ENCODE results near the gene WDPCP. TPM values are rescaled to one million over a fixed set of nuclear protein-coding genes. Genes with fewer than 3 reads are reported as not detected.

Gene WDPCP
- total RNA-seq, 2 experiments from 2014 or later: 14.8 to 29.3 TPM

- Histone ChIP-seq H3K79me2 (ENCODE audit: insufficient read depth, low read depth, low read length) (no peaks in the 10 kb centered on the region), H3K4me3 (ENCODE audit: low read depth, low read length, poor library complexity, severe bottlenecking) (no peak overlapping the region), H3K9me2 (ENCODE audit: insufficient read depth, low read length) (no peaks in the 10 kb centered on the region), H3K27ac (ENCODE audit: low read depth, low read length, poor library complexity, severe bottlenecking) (no peak overlapping the region), H3K4me2 (ENCODE audit: low read length) (no peak overlapping the region), H2AFZ (ENCODE audit: low read length) (no peak overlapping the region), H3K9me3 (ENCODE audit: low read length) (no peaks in the 10 kb centered on the region; the same call in 1 of the 2 replicates), H3K4me1 (ENCODE audit: insufficient read depth, low read length, poor library complexity, severe bottlenecking) (no peaks in the 10 kb centered on the region), H4K20me1 (ENCODE audit: insufficient read depth, low read length) (no peaks in the 10 kb centered on the region), H3K36me3 (ENCODE audit: insufficient read depth, low read length) (no peaks in the 10 kb centered on the region)
- DNase-seq (ENCODE audit: low spot score): no peak
- no TSS peak for BruUV-seq (replicated peaks)
- intact Hi-C loops (cut with micrococcal nuclease; ENCODE audit: unreplicated experiment): no loop called here
- TF ChIP-seq EZH2phosphoT487 (IDR thresholded peaks at IDR 0.05; ENCODE audit: borderline replicate concordance, low read depth, low read length) (no peak), CTCF (conservative IDR thresholded peaks at IDR 0.05; ENCODE audit: low read length) (no peak)
- ChIA-PET CTCF (ENCODE audit: unreplicated experiment) (no interaction called here), POLR2A (no interaction called here)
Measured at GRCh38 chr2:63555299-63555698, 33.0 kb downstream of the WDPCP start.

GRCh38 chr2:63553049-63553448, 35.2 kb downstream of the WDPCP start:
- CTCF ChIA-PET (ENCODE audit: unreplicated experiment): no interaction called here
- DNase-seq (ENCODE audit: low spot score): no peak
- POLR2A ChIA-PET: no interaction called here
- Histone ChIP-seq H3K4me2 (ENCODE audit: low read length) (no peak overlapping the region), H3K36me3 (ENCODE audit: insufficient read depth, low read length) (no peaks in the 10 kb centered on the region), H3K9me3 (ENCODE audit: low read length) (no peaks in the 10 kb centered on the region; the same call in 1 of the 2 replicates), H3K9me2 (ENCODE audit: insufficient read depth, low read length) (no peaks in the 10 kb centered on the region), H3K4me3 (ENCODE audit: low read depth, low read length, poor library complexity, severe bottlenecking) (no peak overlapping the region), H3K27ac (ENCODE audit: low read depth, low read length, poor library complexity, severe bottlenecking) (no peak overlapping the region), H3K79me2 (ENCODE audit: insufficient read depth, low read depth, low read length) (no peaks in the 10 kb centered on the region), H4K20me1 (ENCODE audit: insufficient read depth, low read length) (no peaks in the 10 kb centered on the region), H3K4me1 (ENCODE audit: insufficient read depth, low read length, poor library complexity, severe bottlenecking) (no peaks in the 10 kb centered on the region), H2AFZ (ENCODE audit: low read length) (no peak overlapping the region)
- BruUV-seq (replicated peaks): no TSS peak
- TF ChIP-seq EZH2phosphoT487 (IDR thresholded peaks at IDR 0.05; ENCODE audit: borderline replicate concordance, low read depth, low read length): no peak
- TF ChIP-seq CTCF (conservative IDR thresholded peaks at IDR 0.05; ENCODE audit: low read length): no peak
- intact Hi-C loops (cut with micrococcal nuclease; ENCODE audit: unreplicated experiment): no loop called here

- POLR2A ChIA-PET: no interaction called here
- TF ChIP-seq CTCF (conservative IDR thresholded peaks at IDR 0.05; ENCODE audit: low read length): no peak
- TF ChIP-seq EZH2phosphoT487 (IDR thresholded peaks at IDR 0.05; ENCODE audit: borderline replicate concordance, low read depth, low read length): no peak
- Histone ChIP-seq H3K79me2 (ENCODE audit: insufficient read depth, low read depth, low read length) (no peaks in the 10 kb centered on the region), H3K27ac (ENCODE audit: low read depth, low read length, poor library complexity, severe bottlenecking) (no peak overlapping the region), H3K4me3 (ENCODE audit: low read depth, low read length, poor library complexity, severe bottlenecking) (no peak overlapping the region), H3K9me3 (ENCODE audit: low read length) (no peaks in the 10 kb centered on the region), H4K20me1 (ENCODE audit: insufficient read depth, low read length) (no peaks in the 10 kb centered on the region), H3K9me2 (ENCODE audit: insufficient read depth, low read length) (no peaks in the 10 kb centered on the region), H3K4me2 (ENCODE audit: low read length) (no peak overlapping the region), H2AFZ (ENCODE audit: low read length) (no peak overlapping the region), H3K4me1 (ENCODE audit: insufficient read depth, low read length, poor library complexity, severe bottlenecking) (no peaks in the 10 kb centered on the region), H3K36me3 (ENCODE audit: insufficient read depth, low read length) (no peaks in the 10 kb centered on the region)
- no TSS peak for BruUV-seq (replicated peaks)
- CTCF ChIA-PET (ENCODE audit: unreplicated experiment): no interaction called here
- intact Hi-C loops (cut with micrococcal nuclease; ENCODE audit: unreplicated experiment): no loop called here
- no peak for DNase-seq (ENCODE audit: low spot score)
Measured at GRCh38 chr2:63545023-63545422, 43.3 kb downstream of the WDPCP start.

All from OCI-LY7 (cell line).